Measurements from ENCODE around the gene AKR7A2. TPM values are rescaled to one million over a fixed set of nuclear protein-coding genes. Genes with fewer than 3 reads are reported as not detected.

AKR7A2 gene
- total and polyA plus RNA-seq, 2 experiments from 2014 or later: 20.8 to 53.6 TPM

- Histone ChIP-seq H3K27me3 (ENCODE audit: insufficient read depth) (peaks cover 10% of the 10 kb centered on the region), H3F3A (replicated peaks; ENCODE audit: low read depth) (no peaks in the 10 kb centered on the region), H3K4me2 (no peak overlapping the region), H3K27ac (ENCODE audit: low read depth) (no peak overlapping the region), H3K9me2 (ENCODE audit: insufficient read depth) (no peaks in the 10 kb centered on the region), H4K20me1 (replicated peaks; ENCODE audit: insufficient read depth) (peaks cover 3% of the 10 kb centered on the region; the same call in 1 of the 2 replicates), H2AFZ (no peak overlapping the region), H3K4me1 (ENCODE audit: insufficient read depth) (0 out of 2 replicates have a peak, but pooled peaks cover 8% of the 10 kb centered on the region), H3K79me2 (replicated peaks; ENCODE audit: insufficient read depth) (no peaks in the 10 kb centered on the region; the same call in 1 of the 2 replicates), H3K4me3 (no peak overlapping the region), H3K36me3 (ENCODE audit: insufficient read depth) (no peaks in the 10 kb centered on the region)
- TF ChIP-seq STAT1 (IDR thresholded peaks at IDR 0.05; ENCODE audit: unreplicated experiment): no peak
- no peak for TF ChIP-seq NANOG (IDR thresholded peaks at IDR 0.05; ENCODE audit: borderline replicate concordance)
- TF ChIP-seq CREB1 (CRISPR knock-in tag; IDR thresholded peaks at IDR 0.05; ENCODE audit: low read depth): no peak
- no peak for TF ChIP-seq JUNB (IDR thresholded peaks at IDR 0.05; ENCODE audit: unreplicated experiment)
- TF ChIP-seq ZNF462 (CRISPR knock-in tag; IDR thresholded peaks at IDR 0.05): no peak
- TF ChIP-seq EZH2phosphoT487 (IDR thresholded peaks at IDR 0.05; ENCODE audit: unreplicated experiment): no peak
- no peak for TF ChIP-seq ETS1 (IDR thresholded peaks at IDR 0.05)
- no peak for TF ChIP-seq EZH2 (IDR thresholded peaks at IDR 0.05; ENCODE audit: low read depth, unreplicated experiment)
- Mint-ChIP-seq H3K27ac (no peak overlapping the region), H3K36me3 (ENCODE audit: low read depth) (peaks cover 52% of the 10 kb centered on the region), H3K27me3 (ENCODE audit: insufficient read depth, low read depth, poor library complexity) (peaks cover 7% of the 10 kb centered on the region), H3K4me3 (no peak overlapping the region), H3K9me3 (no peaks in the 10 kb centered on the region), H3K4me1 (peaks cover 6% of the 10 kb centered on the region; the same call in 2 of the 3 replicates)
- DNase-seq (ENCODE audit: low spot score) (no peak), ATAC-seq (no peak)
Measured at GRCh38 chr1:19306941-19307340, 5.0 kb downstream of the AKR7A2 start.
